Fibroblast of skin of left biceps (primary cell): Measurements from ENCODE around the gene COX6A2.
"Not testable (repeated sequence)": the region's sequence is repeated elsewhere in the genome, so short reads cannot be mapped to it uniquely, and the experiment has no call there.

Experiments
- DNase-seq, 2 experiments: peaks; one replicate each; pipeline ENCODE4 v3.0.0-alpha.2; 2013; ENCODE audit warnings: low read depth in 2 of 2

COX6A2 gene

DNA sequence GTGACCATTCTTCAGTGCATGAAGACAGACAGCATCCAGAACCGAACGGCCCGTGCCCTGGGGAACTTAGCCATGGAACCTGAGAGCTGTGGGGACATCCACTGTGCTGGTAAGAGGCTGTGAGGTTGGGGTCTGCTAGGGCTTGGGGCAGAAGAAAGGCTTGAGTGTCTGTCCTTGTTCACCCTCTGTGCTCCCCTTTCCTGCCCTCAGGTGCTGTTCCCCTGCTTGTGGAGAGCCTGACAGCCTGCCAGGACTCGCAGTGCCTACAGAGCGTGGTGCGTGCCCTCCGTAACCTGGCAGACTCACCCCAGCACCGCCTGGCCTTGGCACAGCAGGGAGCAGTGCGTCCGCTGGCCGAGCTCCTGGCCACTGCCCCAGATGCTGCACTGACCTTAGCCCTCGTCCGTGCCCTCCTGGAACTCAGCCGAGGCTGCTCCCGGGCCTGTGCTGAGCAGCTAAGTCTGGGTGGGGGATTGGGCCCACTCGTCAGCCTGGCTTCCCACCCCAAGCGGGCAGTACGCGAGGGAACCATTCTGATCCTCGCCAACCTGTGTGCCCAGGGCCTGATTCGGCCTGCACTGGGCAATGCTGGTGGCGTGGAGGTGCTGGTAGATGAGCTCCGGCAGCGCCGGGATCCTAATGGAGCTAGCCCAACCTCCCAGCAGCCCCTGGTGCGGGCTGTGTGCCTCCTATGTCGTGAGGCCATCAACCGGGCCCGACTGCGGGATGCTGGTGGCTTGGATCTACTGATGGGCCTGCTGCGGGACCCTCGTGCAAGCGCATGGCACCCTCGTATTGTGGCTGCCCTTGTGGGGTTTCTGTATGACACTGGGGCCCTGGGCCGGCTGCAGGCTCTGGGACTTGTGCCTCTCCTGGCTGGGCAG is 34.0 kb upstream of the COX6A2 start:
- no peak for DNase-seq

DNA sequence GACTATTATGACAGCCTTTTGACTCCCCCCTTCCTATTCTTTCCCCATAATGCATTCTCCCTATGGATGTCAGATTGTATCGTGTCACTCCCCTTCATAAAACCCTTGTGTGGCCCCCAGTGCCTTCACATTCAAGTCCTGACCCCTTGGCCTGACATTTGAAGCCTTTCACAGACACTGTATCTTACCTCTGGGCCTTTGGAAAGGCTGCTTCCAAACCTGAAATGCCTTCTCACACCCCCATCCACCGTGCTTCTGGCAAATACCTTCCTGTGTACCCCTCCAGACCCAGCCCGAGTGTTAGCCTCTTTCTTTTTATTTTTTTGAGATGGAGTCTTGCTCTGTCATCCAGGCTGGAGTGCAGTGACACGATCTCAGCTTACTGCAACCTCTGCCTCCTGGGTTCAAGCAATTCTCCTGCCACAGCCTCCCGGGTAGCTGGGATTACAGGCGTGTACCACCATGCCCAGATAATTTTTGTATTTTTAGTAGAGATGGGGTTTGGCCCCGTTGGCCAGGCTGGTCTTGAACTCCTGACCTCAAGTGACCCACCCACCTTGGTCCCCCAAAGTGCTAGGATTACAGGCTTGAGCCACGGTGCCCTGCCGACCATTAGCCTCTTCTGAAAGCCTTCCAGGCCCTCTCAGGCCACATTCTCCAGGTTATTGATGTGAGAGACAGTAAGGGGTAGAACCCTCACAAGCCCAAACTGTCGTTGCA is 33.2 kb upstream of the COX6A2 start:
- DNase-seq, result no peak

DNA sequence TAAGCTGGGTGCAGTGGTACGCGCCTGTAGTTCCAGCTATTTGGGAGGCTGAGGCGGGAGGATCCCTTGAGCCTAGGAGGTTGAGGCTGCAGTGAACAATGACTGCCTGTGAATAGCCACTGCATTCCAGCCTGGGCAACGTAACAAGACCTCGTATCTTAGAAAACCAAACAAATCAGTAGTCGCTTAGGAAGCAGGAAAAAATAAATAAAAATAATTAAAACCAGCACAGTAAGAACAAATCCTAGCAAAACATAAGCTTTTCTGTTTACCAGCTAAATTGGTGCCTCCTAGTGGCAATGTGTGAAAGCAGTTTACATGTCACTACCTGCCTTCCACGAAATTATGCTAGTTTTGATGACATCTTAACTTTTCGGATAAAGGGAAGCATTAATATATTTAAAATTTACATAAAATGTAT is 32.4 kb upstream of the COX6A2 start:
- DNase-seq, result no peak

DNA sequence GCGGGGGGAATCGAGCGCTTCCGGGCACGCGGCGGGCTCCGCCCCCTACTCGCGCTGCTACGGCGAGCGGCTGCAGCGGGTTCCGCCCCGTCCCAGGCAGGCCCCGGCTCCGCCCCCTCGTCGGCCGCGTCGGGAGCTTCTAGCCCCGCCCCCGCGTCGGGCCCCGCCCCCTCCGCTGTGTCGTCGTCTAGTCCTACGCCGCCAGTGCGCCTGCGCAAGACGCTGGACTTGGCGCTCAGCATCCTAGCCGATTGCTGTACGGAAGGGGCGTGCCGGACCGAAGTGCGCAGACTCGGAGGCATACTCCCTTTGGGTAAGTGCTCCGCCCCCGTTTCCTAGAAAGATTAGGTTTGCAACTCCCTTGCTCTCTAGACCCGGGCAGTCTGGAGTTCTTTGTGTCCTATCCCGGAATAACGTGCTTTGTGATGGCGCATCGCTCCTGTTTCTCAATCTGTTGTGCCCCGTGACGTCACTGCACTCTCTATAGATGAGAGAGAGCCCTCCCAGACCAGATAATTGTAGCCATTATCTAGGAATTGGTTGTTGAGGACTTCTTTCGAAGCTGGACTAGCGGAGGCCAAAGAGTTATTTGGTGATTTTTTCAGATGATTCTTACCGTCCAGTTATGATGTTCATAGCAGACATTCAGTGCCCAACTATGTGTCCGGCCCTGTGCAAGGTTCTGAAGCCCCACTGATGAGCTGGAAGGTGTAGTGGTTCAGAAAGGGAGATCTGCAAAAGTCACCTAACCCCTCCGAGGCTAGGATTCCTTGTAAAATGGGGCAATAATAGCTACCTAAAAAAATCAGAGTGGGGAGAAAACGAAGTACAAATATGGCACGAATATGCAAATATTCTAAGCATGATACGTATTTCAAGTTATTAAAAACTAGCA is 31.8 kb upstream of the COX6A2 start:
- peak; percentile 97 for DNase-seq

DNA sequence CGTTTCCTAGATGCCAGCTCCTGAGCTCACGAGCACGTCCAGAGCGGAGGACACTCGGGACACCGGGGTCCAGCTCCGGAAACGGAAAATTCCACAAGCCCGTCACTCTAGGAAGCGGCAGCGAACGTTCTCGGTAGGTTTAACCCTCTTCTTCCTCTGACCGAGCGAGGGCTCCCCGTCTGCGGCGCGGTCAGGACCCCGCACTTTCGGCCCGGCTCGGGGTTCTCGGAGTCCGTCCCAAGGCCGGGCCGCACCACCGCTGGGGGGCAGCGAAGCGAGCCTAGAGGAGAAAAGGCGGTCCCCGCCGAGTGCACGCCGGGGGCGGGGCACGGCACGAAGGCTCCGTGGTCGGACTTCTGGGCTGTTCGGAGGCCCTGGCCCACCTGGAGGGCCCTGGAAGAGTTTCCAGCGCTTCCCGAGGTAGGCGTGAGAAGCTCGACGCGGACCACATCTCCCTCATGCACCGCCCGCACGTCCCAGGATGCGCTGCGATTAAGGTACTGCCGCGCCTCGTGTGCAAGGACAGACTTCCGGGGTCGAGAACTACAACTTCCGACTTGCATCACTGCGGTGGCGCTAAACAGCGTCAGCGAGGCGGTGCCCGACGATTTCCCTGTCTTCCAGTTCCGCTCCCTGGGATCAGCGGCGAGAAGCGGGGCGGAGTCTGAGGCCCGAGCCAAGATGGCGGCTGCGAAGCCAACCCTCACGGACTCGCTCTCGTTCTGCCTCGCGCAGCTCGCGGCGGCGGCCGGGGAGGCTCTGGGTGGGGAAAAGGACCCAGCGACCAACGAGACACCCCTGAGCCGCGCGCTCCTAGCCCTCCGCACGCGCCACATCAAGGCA is 30.9 kb upstream of the COX6A2 start, which contains the start of gene ARMC5:
Gene ARMC5 (plus strand): TSS at position 658 of the 843 bp plus-strand sequence. CDS start 24 bp downstream, at position 682.
- peak; percentile 93 to 94 for DNase-seq

DNA sequence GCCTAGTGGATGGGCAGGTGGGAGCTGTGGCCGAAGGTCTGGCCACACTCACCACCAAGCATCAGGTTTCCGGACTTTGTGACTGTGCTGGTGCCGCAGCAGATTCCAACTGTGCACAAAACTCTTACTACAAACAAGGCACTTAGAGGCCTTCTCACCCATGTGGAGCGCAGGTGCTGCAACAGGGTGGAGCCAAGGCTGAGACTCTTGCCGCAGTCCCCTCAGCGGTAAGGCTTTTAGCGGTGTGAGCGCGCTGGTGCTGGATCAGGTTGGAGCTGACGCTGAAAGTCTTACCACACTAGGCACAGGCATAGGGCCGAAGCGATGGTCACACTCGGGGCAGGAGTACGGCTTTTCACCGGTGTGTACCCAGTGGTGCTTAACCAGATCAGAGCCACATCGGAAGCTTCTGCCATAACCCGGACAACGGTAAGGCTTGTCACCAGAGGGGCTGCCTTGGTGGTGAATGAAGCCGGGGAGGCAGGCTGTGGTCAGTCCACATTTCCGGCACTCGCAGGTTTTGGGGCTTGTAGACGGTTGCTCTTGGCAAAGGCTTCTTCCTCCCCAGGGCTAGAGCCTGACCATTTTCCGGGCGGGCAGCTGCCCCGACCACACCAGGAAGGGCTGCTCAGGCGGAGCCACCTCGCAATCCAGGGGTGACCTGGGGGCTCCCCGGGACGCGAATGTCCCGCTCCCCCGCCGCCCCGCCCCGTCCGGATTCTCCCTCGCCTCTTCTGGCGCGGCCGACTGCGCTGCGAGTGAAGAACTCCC is 30.1 kb upstream of the COX6A2 start:
- no peak for DNase-seq

DNA sequence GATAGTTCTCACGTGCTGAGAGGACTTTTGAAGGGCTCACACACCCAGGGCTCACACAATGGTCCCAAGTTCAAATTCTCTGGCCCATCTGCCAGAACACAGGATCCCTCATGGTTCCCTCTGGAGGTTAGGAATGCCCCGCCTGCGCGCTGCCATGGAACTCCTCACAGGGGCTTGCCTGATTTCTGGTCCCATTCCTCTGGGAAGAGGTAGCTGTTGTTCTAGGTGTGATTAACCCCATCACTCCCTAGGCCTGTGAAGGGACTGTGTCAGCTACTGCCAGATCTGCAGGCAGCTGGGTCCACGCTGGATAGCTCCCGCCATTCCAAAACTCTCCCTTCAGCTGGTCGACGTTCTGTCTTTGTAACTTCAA is 28.8 kb upstream of the COX6A2 start:
- DNase-seq, result no peak

DNA sequence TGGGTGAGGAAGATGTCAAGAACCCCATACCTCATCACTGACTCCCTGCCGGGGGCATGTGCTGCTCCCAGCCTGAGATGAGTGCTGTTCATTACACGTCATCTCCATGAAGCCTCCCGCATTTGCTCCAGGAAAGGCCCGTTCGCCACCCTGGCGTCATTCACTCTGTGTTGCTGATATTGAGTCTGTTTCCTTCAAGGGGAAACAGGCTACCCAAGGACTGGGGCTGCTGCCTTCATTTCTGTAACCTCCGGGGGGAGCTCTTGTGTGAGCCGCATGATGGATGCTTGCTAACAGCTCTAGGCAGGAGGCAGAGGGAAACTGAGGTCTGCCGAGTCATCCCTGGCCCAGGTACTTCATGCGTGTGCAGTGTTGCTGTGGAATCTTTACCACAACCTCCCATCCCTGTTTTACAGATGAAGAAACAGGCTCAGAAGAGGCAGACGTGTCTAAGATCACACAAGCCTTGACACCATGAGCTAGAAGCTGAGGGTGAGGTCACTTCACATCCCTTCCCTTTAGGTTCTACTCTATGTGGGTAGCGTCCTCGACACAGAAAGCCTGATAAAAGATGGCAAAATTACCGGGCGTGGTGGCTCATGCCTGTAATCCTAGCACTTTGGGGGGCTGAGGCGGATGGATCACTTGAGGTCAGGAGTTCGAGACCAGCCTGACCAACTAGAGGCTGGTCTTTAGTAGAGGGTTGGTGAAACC is 27.6 kb upstream of the COX6A2 start:
- DNase-seq, result no peak

DNA sequence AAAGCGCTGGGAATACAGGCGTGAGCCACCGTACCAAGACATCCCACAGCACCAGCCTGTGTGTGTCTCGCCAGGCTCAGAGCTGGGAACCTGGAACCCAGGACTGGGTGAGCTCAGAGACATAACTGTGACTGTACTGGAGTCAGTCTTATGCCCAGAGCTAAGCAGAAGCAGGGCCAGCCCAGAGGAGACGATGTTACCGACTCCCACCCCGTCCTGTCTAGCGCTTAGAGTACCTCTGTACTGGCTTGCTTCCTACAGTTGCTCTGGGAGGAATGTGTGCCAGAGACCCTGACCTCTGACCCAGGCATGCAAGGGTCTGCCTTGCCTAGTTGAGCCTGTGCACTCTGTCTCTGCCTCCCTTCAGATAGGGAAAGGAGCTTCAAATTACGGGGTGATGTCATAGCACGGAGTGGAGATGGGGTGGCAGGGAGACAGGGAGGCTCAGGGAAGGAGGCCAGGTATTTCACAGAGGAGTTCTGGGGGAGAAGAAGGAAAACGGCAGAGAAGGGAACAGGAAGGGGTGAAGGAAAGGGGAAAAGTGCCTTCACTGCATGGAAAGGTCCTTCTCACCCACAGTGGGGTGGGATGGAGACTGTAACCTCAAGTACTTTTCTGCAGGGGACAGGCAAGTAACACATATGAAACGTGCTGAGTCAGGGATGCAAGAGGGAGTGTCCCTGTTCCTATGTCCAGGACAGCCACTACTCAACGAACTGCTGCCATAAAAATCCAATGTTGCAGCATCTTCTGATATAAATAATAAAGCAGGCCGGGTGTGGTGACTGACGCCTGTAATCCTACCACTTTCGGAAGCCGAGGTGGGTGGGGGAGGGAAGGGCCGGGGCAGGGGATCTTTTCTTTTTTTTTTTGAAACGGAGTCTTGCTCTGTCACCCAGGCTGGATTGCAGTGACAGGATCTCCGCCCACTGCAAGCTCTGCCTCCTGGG is 25.4 kb upstream of the COX6A2 start:
- DNase-seq, result no peak

DNA sequence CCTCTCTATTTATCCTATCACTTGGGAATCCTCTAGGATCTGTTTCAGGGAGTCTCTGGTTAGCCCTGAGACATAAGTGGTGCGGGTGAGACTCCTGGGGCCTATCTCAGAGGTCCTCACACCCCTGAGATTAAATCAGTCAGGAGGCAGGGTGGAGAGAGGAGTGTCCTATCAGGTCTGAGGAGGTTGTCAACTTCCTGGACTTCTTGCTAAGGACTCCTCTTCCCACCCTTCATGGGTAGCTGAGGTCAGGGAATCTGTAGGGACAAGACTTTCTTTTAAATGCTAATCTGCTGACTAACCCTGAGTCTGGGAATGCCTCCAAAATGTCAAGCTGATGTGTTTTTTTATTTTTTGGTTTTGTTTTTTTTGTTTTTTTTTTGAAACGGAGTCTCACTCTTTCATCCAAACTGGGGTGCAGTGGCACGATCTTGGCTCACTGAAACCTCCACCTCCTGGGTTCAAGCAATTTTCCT is 24.5 kb upstream of the COX6A2 start:
- peak; percentile 65 to 66 for DNase-seq

DNA sequence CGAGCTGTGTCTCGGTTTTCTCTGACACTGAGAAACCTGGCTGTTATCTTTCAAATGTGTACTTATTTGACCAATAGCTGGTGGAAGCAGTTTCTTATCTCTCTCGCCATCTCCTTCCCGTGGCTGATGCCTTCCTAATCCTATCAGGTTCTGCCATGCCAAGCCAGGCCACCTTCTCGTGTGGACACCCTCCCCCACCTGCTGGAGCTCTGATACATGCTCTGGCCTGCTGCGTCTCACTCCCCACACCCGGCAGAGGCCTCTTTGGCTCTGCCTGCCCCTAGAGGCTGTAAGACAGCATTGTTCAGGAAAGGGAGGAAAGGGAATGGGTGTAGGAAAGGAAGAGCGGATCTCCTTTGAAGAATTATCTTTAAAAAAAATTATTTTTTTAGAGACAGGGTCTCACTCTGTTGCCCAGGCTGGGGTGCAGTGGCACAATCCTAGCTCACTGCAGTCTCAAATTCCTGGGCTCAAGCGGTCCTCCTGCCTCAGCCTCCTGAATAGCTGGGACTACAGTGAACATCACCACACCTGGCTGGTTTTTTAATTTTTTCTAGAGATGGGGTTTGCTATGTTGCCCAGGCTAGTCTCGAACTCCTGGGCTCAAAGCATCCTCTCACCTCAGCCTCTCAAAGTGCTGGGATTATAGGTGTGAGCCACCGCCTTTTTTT is 23.7 kb upstream of the COX6A2 start:
- DNase-seq, result no peak

DNA sequence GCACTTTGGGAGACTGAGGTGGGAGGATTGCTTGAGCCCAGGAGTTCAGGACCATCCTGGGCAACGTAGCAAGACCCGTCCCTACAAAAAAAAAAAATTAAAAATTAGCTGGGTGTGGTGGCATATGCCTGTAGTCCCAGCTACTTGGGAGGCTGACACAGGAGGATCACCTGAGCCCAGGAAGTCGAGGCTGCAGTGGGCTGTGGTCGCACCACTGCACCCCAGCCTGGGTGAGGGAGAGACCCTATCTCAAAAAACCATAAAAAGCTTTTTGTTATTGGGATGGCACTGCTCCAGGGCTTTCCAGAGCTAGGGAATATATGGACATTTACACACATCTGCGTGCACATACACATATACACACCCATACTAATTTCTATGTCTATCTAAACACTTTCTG is 23.0 kb upstream of the COX6A2 start:
- DNase-seq, result no peak

DNA sequence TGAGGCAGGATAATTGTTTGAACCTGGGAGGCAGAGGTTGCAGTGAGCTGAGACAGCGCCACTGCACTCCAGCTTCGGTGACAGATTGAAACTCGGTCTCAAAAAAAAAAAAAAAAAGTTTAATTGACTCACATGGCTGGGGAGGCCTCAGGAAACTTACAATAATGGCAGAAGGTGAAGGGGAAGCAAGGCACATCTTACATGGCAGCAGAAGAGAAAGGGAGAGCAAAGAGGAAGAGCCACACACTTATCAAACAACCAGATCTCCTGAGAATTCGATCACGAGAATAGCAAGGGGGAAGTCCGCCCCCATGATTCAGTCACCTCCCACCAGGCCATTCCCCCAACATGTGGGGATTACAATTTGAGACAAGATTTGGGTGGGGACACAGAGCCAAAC is 17.8 kb upstream of the COX6A2 start:
- DNase-seq, result not testable (repeated sequence)

DNA sequence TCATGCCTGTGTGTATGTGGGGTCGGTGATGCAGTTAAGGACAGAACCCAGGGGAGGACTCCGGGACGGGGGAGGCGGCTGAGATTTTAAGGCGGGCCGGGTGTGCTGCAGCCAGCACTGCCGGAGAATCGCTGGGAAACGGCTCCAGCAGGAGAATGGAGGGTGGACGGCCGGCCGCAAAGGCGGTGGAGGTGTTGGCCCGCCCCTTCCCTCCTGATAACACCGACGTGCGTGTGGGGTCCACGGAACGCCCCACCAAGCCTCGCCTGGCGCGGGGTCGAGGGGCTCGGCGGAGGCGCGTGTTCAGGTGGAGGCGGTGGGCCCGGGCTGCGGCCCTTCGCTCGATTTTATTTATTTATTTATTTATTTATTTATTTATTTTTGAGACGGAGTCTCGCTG is 13.8 kb upstream of the COX6A2 start:
- DNase-seq, result no peak

DNA sequence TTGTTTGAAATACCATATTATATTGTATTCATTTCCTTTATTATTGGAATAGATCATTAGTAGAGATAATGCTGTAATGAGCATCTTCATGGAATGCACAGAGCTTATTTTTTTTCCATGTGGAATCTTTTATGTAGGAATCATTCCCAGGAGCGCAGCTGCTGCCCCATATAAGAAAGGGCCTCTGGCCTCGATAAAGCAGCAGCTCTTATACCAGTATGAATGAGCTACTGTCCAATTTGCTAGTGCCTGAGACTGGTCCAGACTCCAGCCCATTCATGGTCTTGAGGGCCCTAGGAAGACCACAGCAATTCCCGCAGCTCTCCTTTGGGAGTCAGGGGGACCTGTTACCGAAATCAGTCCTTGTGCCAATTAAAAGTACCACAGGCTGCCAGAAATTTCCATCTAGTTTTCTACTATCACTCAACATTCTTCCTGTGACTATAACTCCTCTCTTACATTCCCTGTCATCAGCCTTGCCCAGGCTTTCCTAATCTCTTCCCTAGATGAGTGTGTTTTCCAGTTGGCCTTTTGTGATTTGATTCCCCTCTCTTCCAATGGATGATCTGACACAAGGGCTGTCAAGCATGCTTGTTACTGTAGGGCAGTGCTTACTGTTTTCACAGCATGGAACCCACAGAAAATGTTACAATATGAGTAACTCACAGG is 12.5 kb upstream of the COX6A2 start:
- no peak for DNase-seq

DNA sequence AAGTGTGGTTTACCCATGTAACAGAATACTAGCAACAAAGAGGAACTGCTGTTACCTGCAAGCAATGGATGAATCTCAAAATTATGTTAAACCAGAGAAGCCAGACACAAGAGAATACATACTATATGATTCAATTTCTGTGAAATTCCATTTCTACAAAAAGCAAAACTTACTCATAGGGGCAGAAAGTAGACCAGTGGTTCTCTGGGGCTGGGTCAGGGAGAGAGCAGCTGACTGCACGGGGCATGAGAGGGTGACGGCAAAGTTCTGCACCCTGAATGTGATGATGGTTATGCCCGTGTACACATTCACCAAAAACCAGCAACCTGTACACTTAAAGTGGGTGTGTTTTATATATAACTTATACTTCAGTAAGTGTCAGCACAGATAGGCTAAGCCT is 11.4 kb upstream of the COX6A2 start:
- DNase-seq, result no peak

DNA sequence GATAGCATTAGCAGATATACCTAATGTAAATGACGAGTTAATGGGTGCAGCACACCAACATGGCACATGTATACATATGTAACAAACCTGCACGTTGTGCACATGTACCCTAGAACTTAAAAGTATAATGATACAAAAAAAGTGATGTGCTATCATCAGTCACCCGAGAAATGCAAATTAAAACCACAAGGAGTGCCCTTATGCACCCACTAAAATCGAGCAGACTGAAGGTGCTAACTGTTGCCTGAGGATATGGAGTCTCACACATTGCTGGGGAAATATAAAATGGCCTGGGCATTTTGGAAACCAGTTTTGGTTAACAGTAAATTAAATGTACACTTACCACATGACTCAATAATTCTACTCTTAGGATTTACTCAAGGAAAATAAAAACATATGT is 10.9 kb upstream of the COX6A2 start:
- not testable (repeated sequence) for DNase-seq
